Measurements from ENCODE around the gene TMEM259.

Gene TMEM259

GRCh38 chr19:988510-988909 is 32.4 kb downstream of the TMEM259 start:
- DNase-seq (ENCODE audit: low spot score), result no peak

- no peak for DNase-seq (ENCODE audit: low spot score)
Measured at GRCh38 chr19:988081-988480, 32.8 kb downstream of the TMEM259 start.

GRCh38 chr19:986083-986482 is 34.8 kb downstream of the TMEM259 start:
- no peak for DNase-seq (ENCODE audit: low spot score)

- peak; percentile 100 for DNase-seq (ENCODE audit: low spot score)
Measured at GRCh38 chr19:984165-984967, 36.6 kb downstream of the TMEM259 start, which contains the start of gene WDR18. Gene WDR18 (plus strand): TSS chr19:984345. CDS start chr19:984354, 9 bp downstream.

- peak; percentile 95 for DNase-seq (ENCODE audit: low spot score)
Measured at GRCh38 chr19:982567-983170, 38.3 kb downstream of the TMEM259 start.

GRCh38 chr19:980133-980998 is 40.6 kb downstream of the TMEM259 start:
- no peak for DNase-seq (ENCODE audit: low spot score)

- DNase-seq (ENCODE audit: low spot score), result no peak
Measured at GRCh38 chr19:979318-979741, 41.6 kb downstream of the TMEM259 start.

- no peak for DNase-seq (ENCODE audit: low spot score)
Measured at GRCh38 chr19:977058-977464, 43.9 kb downstream of the TMEM259 start.

- no peak for DNase-seq (ENCODE audit: low spot score)
Measured at GRCh38 chr19:976476-976875, 44.4 kb downstream of the TMEM259 start.

GRCh38 chr19:974564-975257 is 46.2 kb downstream of the TMEM259 start:
- DNase-seq (ENCODE audit: low spot score), result no peak

GRCh38 chr19:973726-974563 is 47.0 kb downstream of the TMEM259 start:
- DNase-seq (ENCODE audit: low spot score), result no peak

- no peak for DNase-seq (ENCODE audit: low spot score)
Measured at GRCh38 chr19:972281-972680, 48.6 kb downstream of the TMEM259 start.

- DNase-seq (ENCODE audit: low spot score), result no peak
Measured at GRCh38 chr19:971795-972194, 49.1 kb downstream of the TMEM259 start.

- DNase-seq (ENCODE audit: low spot score), result no peak
Measured at GRCh38 chr19:970695-971094, 50.2 kb downstream of the TMEM259 start.

- DNase-seq (ENCODE audit: low spot score), result no peak
Measured at GRCh38 chr19:966485-967088, 54.3 kb downstream of the TMEM259 start.

GRCh38 chr19:964761-965694 is 55.9 kb downstream of the TMEM259 start:
- no peak for DNase-seq (ENCODE audit: low spot score)

- DNase-seq (ENCODE audit: low spot score), result no peak
Measured at GRCh38 chr19:964116-964520, 56.8 kb downstream of the TMEM259 start.

GRCh38 chr19:963486-963951 is 57.4 kb downstream of the TMEM259 start:
- DNase-seq (ENCODE audit: low spot score), result no peak

- no peak for DNase-seq (ENCODE audit: low spot score)
Measured at GRCh38 chr19:962683-963400, 58.1 kb downstream of the TMEM259 start.

All from AG20443 (cell line).